ENCODE results near the gene SPTAN1.

- TF ChIP-seq, protein P1, sequence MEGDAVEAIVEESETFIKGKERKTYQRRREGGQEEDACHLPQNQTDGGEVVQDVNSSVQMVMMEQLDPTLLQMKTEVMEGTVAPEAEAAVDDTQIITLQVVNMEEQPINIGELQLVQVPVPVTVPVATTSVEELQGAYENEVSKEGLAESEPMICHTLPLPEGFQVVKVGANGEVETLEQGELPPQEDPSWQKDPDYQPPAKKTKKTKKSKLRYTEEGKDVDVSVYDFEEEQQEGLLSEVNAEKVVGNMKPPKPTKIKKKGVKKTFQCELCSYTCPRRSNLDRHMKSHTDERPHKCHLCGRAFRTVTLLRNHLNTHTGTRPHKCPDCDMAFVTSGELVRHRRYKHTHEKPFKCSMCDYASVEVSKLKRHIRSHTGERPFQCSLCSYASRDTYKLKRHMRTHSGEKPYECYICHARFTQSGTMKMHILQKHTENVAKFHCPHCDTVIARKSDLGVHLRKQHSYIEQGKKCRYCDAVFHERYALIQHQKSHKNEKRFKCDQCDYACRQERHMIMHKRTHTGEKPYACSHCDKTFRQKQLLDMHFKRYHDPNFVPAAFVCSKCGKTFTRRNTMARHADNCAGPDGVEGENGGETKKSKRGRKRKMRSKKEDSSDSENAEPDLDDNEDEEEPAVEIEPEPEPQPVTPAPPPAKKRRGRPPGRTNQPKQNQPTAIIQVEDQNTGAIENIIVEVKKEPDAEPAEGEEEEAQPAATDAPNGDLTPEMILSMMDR (IDR thresholded peaks at IDR 0.05; ENCODE audit: low read length): no peak
- TF ChIP-seq EZH2 (optimal IDR thresholded peaks at IDR 0.05; ENCODE audit: low read depth, low read length) (no peak), EZH2phosphoT487 (IDR thresholded peaks at IDR 0.05; ENCODE audit: low read length) (no peak)
Measured at GRCh38 chr9:128615571-128615970, 63.2 kb downstream of the SPTAN1 start.
